GM21529 (cell line): ENCODE results near the gene CDSN.

Experiments used
- ATAC-seq: cut with Tn5 transposase; IDR thresholded peaks from one replicate; pipeline ENCODE4 v1.9.1; 2021; ENCODE audit not compliant: unreplicated experiment

Gene CDSN

GRCh38 chr6:31149827-31150447 lies 29.7 kb upstream of the CDSN start:
- ATAC-seq = no peak

GRCh38 chr6:31145386-31145785 lies 25.1 kb upstream of the CDSN start:
- ATAC-seq = no peak

DNA sequence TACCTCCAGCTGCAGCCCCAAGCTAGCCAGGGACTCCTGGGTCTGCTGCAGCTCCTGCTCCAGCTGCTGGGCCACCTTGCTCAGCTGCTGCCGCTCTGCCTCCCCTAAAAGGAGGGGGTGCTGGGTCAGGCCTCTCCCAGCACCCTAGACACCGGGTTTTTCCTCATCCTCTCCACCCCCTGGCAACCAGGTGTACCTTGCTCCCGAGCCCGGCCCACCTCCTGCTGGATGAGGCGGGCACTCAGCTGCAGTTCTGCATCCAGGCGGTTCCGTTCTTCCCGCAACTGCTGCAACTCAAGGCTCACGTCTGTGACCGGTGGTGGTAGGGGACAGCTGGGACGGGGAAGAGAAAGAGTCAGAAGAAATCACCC lies 24.7 kb upstream of the CDSN start:
- ATAC-seq = no peak

DNA sequence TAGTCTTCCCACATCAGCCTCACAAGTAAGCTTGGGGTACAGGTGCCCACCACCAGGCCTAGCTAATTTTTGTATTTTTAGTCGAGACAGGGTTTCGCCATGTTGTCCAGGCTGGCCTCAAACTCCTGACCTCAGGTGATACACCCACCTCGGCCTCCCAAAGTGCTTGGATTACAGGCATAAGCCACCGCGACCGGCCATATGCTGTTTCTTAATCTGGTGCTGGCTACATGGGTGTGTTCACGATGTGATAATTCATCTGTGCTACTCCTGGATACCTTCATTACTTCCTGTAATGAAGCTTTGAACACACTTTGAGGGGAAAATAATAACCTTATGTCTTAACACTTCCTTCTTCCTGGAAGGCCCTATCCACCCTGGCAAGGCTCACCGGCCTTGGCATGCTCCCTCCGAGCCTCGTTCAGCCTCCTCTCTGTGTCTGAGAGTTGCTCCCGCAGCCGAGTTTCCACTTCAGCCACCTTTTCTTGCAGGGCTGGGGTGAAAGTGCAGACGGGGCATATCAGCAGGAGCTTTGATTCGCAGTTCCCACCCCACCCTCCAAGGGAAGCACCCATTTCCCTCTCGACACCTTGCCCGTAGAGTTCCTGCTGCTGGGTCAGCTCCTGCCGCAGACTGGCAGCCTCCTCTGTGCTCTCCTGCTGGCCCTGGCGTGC lies 24.2 kb upstream of the CDSN start:
- ATAC-seq = no peak

- no peak for ATAC-seq
Observed at GRCh38 chr6:31143148-31143547, 22.9 kb upstream of the CDSN start.

DNA sequence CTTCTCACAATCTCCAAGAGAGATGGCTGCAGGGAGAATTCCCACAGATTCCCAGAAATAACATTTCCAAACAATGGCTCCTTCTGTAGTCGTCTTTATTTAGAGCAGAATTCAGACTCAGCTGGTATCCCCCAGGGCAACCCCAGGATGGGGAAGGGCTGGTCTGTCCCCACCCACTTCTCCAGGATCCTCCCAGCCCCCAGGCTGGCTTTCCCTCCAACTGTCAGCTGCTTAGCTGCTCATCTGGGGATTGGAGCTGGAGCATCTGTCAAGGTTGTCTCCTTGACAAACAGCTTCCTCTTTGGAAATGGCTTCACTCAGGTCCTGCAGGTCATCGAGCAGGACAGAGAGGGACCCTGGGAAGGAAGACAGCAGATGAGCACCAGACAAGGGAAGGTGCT lies 22.1 kb upstream of the CDSN start:
- ATAC-seq = no peak

DNA sequence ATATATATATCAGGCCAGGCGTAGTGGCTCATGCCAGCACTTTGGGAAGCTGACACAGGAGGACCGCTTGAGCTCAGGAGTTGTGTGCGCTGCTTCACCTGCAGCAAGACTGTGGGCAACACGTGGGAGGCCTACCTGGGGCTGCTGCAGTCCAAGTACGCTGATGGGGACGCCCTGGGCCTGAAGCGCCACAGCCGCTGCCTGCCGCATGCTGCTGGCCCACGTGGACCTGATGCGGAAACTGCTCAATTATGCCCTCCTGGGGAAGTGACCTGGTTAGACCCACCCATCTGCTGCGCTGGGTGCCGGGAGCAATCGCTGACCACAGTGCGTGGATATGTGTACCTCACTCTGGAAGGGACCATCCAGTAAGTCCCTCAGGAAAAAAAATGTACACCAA lies 20.4 kb upstream of the CDSN start:
- ATAC-seq = no peak

GRCh38 chr6:31139599-31139998 lies 19.4 kb upstream of the CDSN start:
- ATAC-seq = no peak

GRCh38 chr6:31138982-31139381 lies 18.7 kb upstream of the CDSN start, which contains the start of gene PSORS1C2:
Gene PSORS1C2 (minus strand): TSS chr6:31139066. CDS start chr6:31139026, 40 bp downstream.
- no peak for ATAC-seq

- ATAC-seq = no peak
Observed at GRCh38 chr6:31135710-31136109, 15.5 kb upstream of the CDSN start.

DNA sequence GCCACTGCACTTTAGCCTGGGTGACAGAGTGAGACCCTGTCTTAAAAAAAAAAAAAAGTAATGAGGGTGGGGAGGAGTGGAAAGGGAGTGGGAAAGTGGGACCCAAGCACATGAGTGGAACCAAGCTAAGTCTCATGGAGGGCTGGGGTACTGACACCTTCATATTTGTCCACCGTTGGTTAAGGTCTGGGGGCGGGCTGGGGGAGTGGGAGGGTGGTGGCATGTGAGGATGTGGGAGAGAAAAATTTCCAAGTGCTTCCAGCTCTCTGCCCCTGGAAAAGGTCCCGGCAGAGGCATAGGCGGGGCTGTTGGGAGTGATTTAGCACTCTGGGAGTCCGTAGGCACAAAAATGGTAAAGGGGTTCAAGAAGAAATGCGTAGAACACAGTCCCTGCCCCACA lies 12.6 kb upstream of the CDSN start:
- no peak for ATAC-seq

GRCh38 chr6:31131595-31131994 lies 11.3 kb upstream of the CDSN start:
- ATAC-seq = no peak

GRCh38 chr6:31130751-31131150 lies 10.5 kb upstream of the CDSN start:
- ATAC-seq = no peak

GRCh38 chr6:31129130-31129529 lies 8.9 kb upstream of the CDSN start:
- ATAC-seq = no peak

DNA sequence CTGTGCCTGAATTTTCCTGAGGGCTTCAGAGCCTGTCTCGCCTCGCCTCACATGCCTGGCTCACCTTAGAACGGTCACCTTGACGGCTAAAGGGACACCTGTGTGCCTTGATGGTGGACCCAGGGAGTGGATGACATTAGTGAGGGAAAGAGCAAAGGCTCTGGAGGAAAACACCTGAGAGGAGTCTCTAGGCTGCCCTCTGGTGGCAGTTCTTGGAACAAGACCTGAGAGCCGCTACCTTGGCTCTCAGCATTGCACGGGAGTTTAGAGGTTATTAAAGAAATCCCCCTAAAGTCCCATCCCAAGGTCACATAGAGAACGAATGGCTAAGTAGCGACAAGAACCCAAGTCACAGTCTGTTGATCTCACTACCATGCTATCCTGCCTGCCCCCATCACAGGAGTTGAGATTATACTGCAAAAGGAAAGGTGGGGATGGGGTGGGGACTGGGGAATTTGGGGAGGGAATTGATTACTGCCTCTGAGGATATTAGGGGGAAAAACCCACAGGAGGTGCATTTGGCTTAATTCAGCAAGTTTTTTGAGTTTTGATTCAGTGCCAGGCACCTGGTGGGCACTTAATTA lies 7.9 kb upstream of the CDSN start:
- ATAC-seq = no peak

- ATAC-seq = no peak
Observed at GRCh38 chr6:31126396-31127175, 6.3 kb upstream of the CDSN start.

- no peak for ATAC-seq
Observed at GRCh38 chr6:31125586-31126363, 5.5 kb upstream of the CDSN start.

GRCh38 chr6:31125162-31125561 lies 4.9 kb upstream of the CDSN start:
- ATAC-seq = no peak

GRCh38 chr6:31122791-31123706 lies 2.8 kb upstream of the CDSN start:
- ATAC-seq = no peak
